ENCODE results near the gene LMO2. TPM values are rescaled to one million over a fixed set of nuclear protein-coding genes. Genes with fewer than 3 reads are reported as not detected.

Gene LMO2
- total RNA-seq, 1 donor from 2014 or later = 3.9 TPM

DNA sequence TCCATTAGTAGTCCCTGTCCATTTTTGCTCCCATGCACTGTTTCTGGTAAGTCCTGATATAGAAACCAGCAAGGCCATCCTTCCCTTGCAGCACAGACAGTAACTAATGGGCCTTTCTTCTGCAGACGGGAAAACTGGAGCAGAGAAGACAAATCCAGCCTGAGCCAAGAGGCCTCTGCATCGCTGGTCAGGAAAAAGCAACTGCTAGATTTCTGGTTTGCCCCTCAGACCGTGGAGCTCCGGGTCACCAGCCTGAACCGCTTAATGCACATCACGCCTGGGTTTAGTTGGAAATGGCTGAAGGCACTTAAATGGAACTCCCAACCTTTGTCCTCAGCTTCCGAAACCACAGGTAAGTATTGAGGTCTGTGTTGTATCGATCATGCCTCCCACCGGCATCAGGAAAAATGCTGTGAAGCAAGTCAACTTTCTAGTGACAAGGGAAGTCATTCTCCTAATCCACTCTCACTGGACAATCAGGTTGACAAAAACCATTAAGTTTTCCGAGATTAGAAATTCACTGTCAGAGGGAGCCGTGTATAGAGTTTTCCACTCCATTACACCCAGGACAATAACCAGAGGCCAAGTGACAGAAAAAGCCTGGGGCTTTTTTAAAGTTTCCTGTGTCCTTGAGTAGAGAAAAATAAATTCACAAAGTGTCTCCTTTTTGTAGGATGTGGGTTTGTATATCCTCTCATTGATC lies 14.8 kb upstream of the LMO2 start:
- Mint-ChIP-seq H3K27me3 (ENCODE audit: low read depth) (peaks cover 6% of the 10 kb centered on the region), H3K4me1 (no peaks in the 10 kb centered on the region), H3K9me3 (peaks cover 3% of the 10 kb centered on the region), H3K27ac (no peak overlapping the region), H3K36me3 (no peaks in the 10 kb centered on the region), H3K4me3 (no peak overlapping the region)
- DNase-seq (ENCODE audit: low spot score in 2 of 2, unreplicated experiment in 2 of 2) = no peak
- no peak for TF ChIP-seq CTCF (IDR thresholded peaks at IDR 0.05; ENCODE audit: unreplicated experiment)

DNA sequence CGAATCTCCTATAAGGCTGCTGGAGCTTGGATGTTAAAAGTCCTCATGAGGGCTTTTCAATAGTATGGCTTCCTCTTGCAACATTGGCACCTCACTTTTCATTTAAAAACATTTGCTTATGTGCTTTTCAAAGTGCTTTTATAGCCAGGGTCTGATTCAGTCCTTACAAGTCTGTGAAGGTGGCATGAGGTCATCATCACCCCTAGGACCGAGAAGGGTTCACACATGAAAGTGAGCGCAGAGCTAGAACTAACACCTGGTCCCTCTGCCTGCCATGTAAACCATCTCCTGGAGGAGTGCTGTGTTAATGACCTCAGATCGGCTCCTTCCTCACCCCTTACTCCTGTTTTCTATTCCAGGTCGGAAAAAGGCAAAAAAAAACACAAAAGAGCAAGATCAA lies 12.2 kb upstream of the LMO2 start:
- no peaks in the 10 kb centered on the region for H3K36me3 Mint-ChIP-seq
- DNase-seq (ENCODE audit: low spot score in 2 of 2, unreplicated experiment in 2 of 2) = no peak

GRCh38 chr11:33900159-33900840 lies 8.4 kb upstream of the LMO2 start:
- no peak overlapping the region for H3K27ac Mint-ChIP-seq
- no peak overlapping the region for H3K4me3 Mint-ChIP-seq
- peaks cover 7% of the 10 kb centered on the region for H3K4me1 Mint-ChIP-seq
- H3K36me3 Mint-ChIP-seq = no peaks in the 10 kb centered on the region
- no peak for DNase-seq (ENCODE audit: low spot score in 2 of 2, unreplicated experiment in 2 of 2)
- no peaks in the 10 kb centered on the region for H3K9me3 Mint-ChIP-seq
- H3K27me3 Mint-ChIP-seq (ENCODE audit: low read depth) = peaks cover 5% of the 10 kb centered on the region
- no peak for TF ChIP-seq CTCF (IDR thresholded peaks at IDR 0.05; ENCODE audit: unreplicated experiment)

More for the DNA sequence above, 12.2 kb upstream of the LMO2 start:
- peaks cover 3% of the 10 kb centered on the region for H3K4me1 Mint-ChIP-seq
- peaks cover 7% of the 10 kb centered on the region for H3K27me3 Mint-ChIP-seq (ENCODE audit: low read depth)
- no peak overlapping the region for H3K27ac Mint-ChIP-seq
- H3K4me3 Mint-ChIP-seq = no peak overlapping the region
- peaks cover 3% of the 10 kb centered on the region for H3K9me3 Mint-ChIP-seq
- TF ChIP-seq CTCF (IDR thresholded peaks at IDR 0.05; ENCODE audit: unreplicated experiment) = no peak

DNA sequence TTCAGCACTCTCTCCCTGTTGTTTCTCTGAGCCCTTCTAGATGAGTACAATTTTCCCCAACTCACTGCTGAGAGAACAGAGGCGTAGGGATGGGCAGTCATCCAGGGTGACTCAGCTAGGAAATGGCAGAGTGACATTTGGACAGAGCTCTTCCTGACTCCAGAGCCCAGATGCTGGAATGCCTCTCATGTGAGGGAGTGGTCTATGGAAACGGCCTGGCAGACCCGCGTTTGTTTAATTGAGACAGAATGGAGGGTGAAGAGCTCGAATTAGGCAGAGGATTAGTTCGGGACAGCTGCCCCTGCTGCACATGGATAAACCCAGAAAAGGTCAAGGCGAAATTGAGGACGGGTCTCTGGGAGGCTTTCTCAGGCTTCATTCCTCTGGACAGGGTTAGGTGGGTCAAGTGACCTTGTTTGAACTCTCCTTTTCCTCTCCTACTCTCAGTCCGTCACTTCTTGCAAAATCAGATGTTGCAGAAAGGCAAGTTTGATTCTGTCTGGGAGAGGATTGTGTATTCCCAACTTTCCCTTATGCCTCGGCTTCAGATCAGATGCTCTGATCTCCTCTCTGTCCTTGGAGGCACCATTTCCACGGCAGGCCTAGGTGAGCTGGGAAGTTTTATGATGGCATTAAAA lies 7.6 kb upstream of the LMO2 start:
- peaks cover 7% of the 10 kb centered on the region for H3K4me1 Mint-ChIP-seq
- peaks cover 5% of the 10 kb centered on the region for H3K27me3 Mint-ChIP-seq (ENCODE audit: low read depth)
- H3K9me3 Mint-ChIP-seq = no peaks in the 10 kb centered on the region
- no peak overlapping the region for H3K4me3 Mint-ChIP-seq
- DNase-seq (ENCODE audit: low spot score in 2 of 2, unreplicated experiment in 2 of 2) = no peak
- H3K36me3 Mint-ChIP-seq = no peaks in the 10 kb centered on the region
- no peak for TF ChIP-seq CTCF (IDR thresholded peaks at IDR 0.05; ENCODE audit: unreplicated experiment)
- no peak overlapping the region for H3K27ac Mint-ChIP-seq

GRCh38 chr11:33898957-33899356 lies 7.1 kb upstream of the LMO2 start:
- H3K27me3 Mint-ChIP-seq (ENCODE audit: low read depth) = peaks cover 5% of the 10 kb centered on the region
- DNase-seq (ENCODE audit: low spot score in 2 of 2, unreplicated experiment in 2 of 2) = no peak
- TF ChIP-seq CTCF (IDR thresholded peaks at IDR 0.05; ENCODE audit: unreplicated experiment) = no peak
- no peaks in the 10 kb centered on the region for H3K9me3 Mint-ChIP-seq
- no peaks in the 10 kb centered on the region for H3K36me3 Mint-ChIP-seq
- H3K27ac Mint-ChIP-seq = no peak overlapping the region
- peaks cover 7% of the 10 kb centered on the region for H3K4me1 Mint-ChIP-seq
- no peak overlapping the region for H3K4me3 Mint-ChIP-seq

Measured in mesothelial cell of epicardium (in vitro differentiated cells).